Liver (tissue), 9 donors: ENCODE measurements around the gene MTA2. TPM values are rescaled to one million over a fixed set of nuclear protein-coding genes. Genes with fewer than 3 reads are reported as not detected.

Experiments used
- DNase-seq: peaks from one replicate; pipeline ENCODE4 v3.0.0-alpha.2; 2017; ENCODE audit warnings: low spot score
- H3K27ac ChIP-seq, 2 donors: one replicate each; pipeline ENCODE4 v1.7.0; 2013; ENCODE audit warnings: inconsistent platforms in 2 of 2, low read length in 2 of 2, control low read depth in 1 of 2, low read depth in 1 of 2, mild to moderate bottlenecking in 1 of 2
- H3K27me3 ChIP-seq, 4 donors: one replicate each; pipeline versions ENCODE4 v1.6.1 to v1.7.0; 2013; ENCODE audit warnings: low read length in 3 of 4, inconsistent platforms in 1 of 4, mild to moderate bottlenecking in 1 of 4, moderate library complexity in 1 of 4; ENCODE audit not compliant: control insufficient read depth in 4 of 4, insufficient read depth in 4 of 4
- H3K36me3 ChIP-seq, 4 donors: one replicate each; pipeline versions ENCODE4 v1.6.1 to v1.7.0; 2013; ENCODE audit warnings: low read length in 3 of 4, mild to moderate bottlenecking in 3 of 4, low read depth in 1 of 4, moderate library complexity in 1 of 4; ENCODE audit not compliant: control insufficient read depth in 4 of 4, insufficient read depth in 3 of 4
- H3K4me1 ChIP-seq, 4 donors: one replicate each; pipeline versions ENCODE4 v1.6.1 to v1.7.0; 2013; ENCODE audit warnings: low read length in 3 of 4, mild to moderate bottlenecking in 3 of 4, moderate library complexity in 1 of 4; ENCODE audit not compliant: control insufficient read depth in 4 of 4, insufficient read depth in 4 of 4
- H3K4me3 ChIP-seq, 3 donors: one replicate each; pipeline versions ENCODE4 v1.6.1 to v1.7.0; 2013; ENCODE audit warnings: low read length in 3 of 3, control low read depth in 1 of 3, low read depth in 1 of 3, mild to moderate bottlenecking in 1 of 3
- H3K9ac ChIP-seq, 2 donors: one replicate each; pipeline ENCODE4 v1.7.0; 2013; ENCODE audit warnings: low read length in 2 of 2, mild to moderate bottlenecking in 2 of 2, moderate library complexity in 2 of 2, control low read depth in 1 of 2, low read depth in 1 of 2
- H3K9me3 ChIP-seq, 4 donors: one replicate each; pipeline versions ENCODE4 v1.6.1 to v1.7.0; 2013; ENCODE audit warnings: low read length in 3 of 4; ENCODE audit not compliant: control insufficient read depth in 4 of 4
- CTCF ChIP-seq: fragments of 150-350 bp; IDR thresholded peaks from 2 replicates; pipeline ENCODE4 v1.5.1; 2017; ENCODE audit warnings: improper control_type of control experiment, low read depth, low read length; ENCODE audit not compliant: missing input control
- EGR1 ChIP-seq, 2 donors: IDR thresholded peaks; 2 replicates each; pipeline ENCODE4 v1.6.1; 2016 to 2018; ENCODE audit warnings: antibody characterized with exemption in 2 of 2, low read depth in 2 of 2
- FOXA1 ChIP-seq: IDR thresholded peaks from 2 replicates; pipeline ENCODE4 v1.6.1; 2016; ENCODE audit warnings: antibody characterized with exemption
- FOXA2 ChIP-seq: IDR thresholded peaks from 2 replicates; pipeline ENCODE4 v1.6.1; 2016; ENCODE audit warnings: antibody characterized with exemption
- GABPA ChIP-seq, 2 donors: IDR thresholded peaks in 1 of 2; conservative IDR thresholded peaks in 1 of 2; 2 replicates each; pipeline ENCODE4 v1.6.1; 2016; ENCODE audit warnings: antibody characterized with exemption in 2 of 2, mild to moderate bottlenecking in 1 of 2, moderate library complexity in 1 of 2
- HNF4A ChIP-seq, 2 donors: conservative IDR thresholded peaks; 2 replicates each; pipeline ENCODE4 v1.6.1; 2016; ENCODE audit warnings: antibody characterized with exemption in 2 of 2, mild to moderate bottlenecking in 2 of 2
- HNF4G ChIP-seq: IDR thresholded peaks from 2 replicates; pipeline ENCODE4 v1.6.1; 2016; ENCODE audit warnings: antibody characterized with exemption
- JUND ChIP-seq, 2 donors: IDR thresholded peaks; 2 replicates each; pipeline ENCODE4 v1.6.1; 2016; ENCODE audit warnings: antibody characterized with exemption in 2 of 2
- NR2F2 ChIP-seq: IDR thresholded peaks from 2 replicates; pipeline ENCODE4 v1.6.1; 2016; ENCODE audit warnings: antibody characterized with exemption
- RAD21 ChIP-seq, 2 donors: IDR thresholded peaks; 2 replicates each; pipeline ENCODE4 v1.6.1; 2016; ENCODE audit warnings: antibody characterized with exemption in 2 of 2, mild to moderate bottlenecking in 2 of 2
- REST ChIP-seq: IDR thresholded peaks from 2 replicates; pipeline ENCODE4 v1.6.1; 2016; ENCODE audit warnings: antibody characterized with exemption, mild to moderate bottlenecking
- RXRA ChIP-seq, 2 donors: IDR thresholded peaks; 2 replicates each; pipeline ENCODE4 v1.6.1; 2017 to 2018; ENCODE audit warnings: antibody characterized with exemption in 2 of 2, mild to moderate bottlenecking in 1 of 2
- SP1 ChIP-seq: IDR thresholded peaks from 2 replicates; pipeline ENCODE4 v1.6.1; 2018; ENCODE audit warnings: antibody characterized with exemption, mild to moderate bottlenecking
- TAF1 ChIP-seq: conservative IDR thresholded peaks from 2 replicates; pipeline ENCODE4 v1.6.1; 2016; ENCODE audit warnings: antibody characterized with exemption, mild to moderate bottlenecking
- YY1 ChIP-seq: IDR thresholded peaks from 2 replicates; pipeline ENCODE4 v1.6.1; 2016; ENCODE audit warnings: antibody characterized with exemption, mild to moderate bottlenecking
- ZBTB33 ChIP-seq: IDR thresholded peaks from 2 replicates; pipeline ENCODE4 v1.6.1; 2016; ENCODE audit warnings: antibody characterized with exemption
- WGBS: extraction: QIAGEN DNeasy Blood & Tissue Kit; methylation state at CpG from one replicate; pipeline ENCODE4 v1.1.7; 2013; 5-methylcytosine and 5-hydroxymethylcytosine counted together
- polyA plus RNA-seq, 2 donors: library from polyadenylated mRNA; stranded (reverse) in 1 of 2; unstranded in 1 of 2; fragments of 200-250 nt in 1 of 2; fragments of >200 nt in 1 of 2; fragmentation: Nextera tagmentation in 1 of 2; extraction: Ambion mirVana in 1 of 2; gene quantifications; one replicate each; pipeline versions ENCODE4 v1.2.1 to v1.2.3, GENCODE V29; 2013 to 2015
- total RNA-seq, 2 donors: library from RNA; depleted of rRNA; stranded (reverse); fragments of >200 nt; gene quantifications; one replicate each; pipeline ENCODE4 v1.2.3, GENCODE V29; 2014
- TF ChIP-seq, protein P1 (sequence below): IDR thresholded peaks from 2 replicates; pipeline ENCODE4 v1.6.1; 2016; ENCODE audit warnings: antibody characterized with exemption
- TF ChIP-seq, protein P2 (sequence below): IDR thresholded peaks from 2 replicates; pipeline ENCODE4 v1.6.1; 2016; ENCODE audit warnings: antibody characterized with exemption
- donor health status: healthy.
- donor health status: healthy.
- donor health status: healthy.
- donor health status: healthy.
- donor health status: healthy.

MTA2 gene
- total and polyA plus RNA-seq, 4 donors, result 4.4 to 55.3 (median 32.3) TPM

DNA sequence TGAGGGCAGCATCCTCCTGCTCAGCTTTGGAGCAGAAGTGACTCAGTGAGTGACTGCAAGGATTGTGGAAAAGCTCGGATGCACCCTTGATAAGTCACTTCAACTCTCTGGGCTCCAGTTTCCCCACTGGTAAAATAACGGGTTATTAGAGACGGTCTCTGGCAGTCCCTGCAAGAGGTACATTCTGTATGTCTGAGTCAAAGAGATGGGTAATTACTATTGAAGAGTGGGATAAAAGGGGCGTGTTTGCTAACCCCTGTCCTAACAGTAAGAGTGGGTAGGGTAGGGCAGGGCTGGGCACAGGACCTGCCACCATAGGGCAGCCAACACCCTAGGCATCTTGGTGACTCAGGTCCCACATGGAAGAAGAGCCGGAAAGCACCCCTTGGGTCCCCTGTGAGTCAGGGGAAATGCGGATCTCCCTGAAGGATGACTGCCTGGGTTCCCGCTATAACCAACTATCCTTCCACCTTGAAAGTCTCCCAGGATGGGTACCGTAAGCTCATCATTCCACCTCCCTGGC, 47.8 kb downstream of the MTA2 start:
- TF ChIP-seq NR2F2, result no peak
- TF ChIP-seq TAF1, result no peak
- no peak for TF ChIP-seq SP1
- no peak for TF ChIP-seq FOXA2
- no peak overlapping the region for H3K4me3 ChIP-seq
- no peaks in the 10 kb centered on the region for H3K9me3 ChIP-seq
- H3K27me3 ChIP-seq, result no peaks in the 10 kb centered on the region
- H3K9ac ChIP-seq, result no peak overlapping the region
- peak overlapping the region; percentile 83 to 84 for H3K27ac ChIP-seq
- 86% methylated on average over 8 of the region's 8 CpGs for WGBS
- H3K36me3 ChIP-seq, result peaks cover 1 to 7% (median 3%) of the 10 kb centered on the region in 4 donors
- peaks cover 9 to 62% (median 44%) of the 10 kb centered on the region in 4 donors for H3K4me1 ChIP-seq
- DNase-seq, result no peak

DNA sequence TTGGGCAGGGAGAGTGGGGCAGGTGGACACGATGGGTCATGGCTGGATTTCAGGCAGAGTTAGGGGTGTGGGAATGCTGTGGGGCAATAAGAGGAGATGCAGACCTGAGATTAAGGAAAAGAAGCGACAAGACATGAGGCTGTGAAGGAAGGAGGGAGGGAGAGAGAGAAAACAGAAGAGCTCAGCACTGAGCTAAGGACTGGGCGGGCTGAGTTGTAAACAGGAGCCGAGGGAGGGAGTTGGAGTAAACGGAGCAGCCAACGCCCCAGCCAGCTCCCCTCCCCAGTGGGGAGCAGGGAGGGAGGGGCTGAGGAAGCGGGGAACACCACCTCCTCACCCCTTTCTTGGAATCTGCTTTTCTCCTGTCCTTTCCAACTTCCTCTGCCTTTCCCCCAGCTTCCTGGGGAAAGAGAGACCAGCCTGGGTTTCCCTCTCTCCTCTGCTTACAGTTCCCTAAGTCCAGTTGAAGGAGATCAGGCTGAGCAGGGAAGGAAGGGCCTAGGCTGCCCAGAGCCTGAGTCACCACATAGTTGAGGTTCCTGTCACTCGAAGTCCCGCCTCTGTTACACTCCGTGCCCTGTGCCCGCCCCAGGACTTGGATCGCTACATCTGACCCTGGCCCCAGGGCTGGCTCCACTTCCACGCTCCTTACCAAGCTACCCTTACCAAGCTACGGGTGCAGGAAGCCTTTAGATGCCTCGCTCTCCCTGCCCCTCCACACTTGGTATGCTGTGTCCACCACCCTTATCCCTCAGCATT, 48.4 kb downstream of the MTA2 start:
- peak; percentile 58 for DNase-seq

More for the DNA sequence above, 48.4 kb downstream of the MTA2 start:
- H3K36me3 ChIP-seq, result peaks cover 0 to 4% (median 0%) of the 10 kb centered on the region in 4 donors
- WGBS, result 20% methylated on average over 15 of the region's 15 CpGs
- no peak overlapping the region for H3K4me3 ChIP-seq
- peak overlapping the region; percentile 47 to 68 for H3K9ac ChIP-seq
- no peaks in the 10 kb centered on the region for H3K27me3 ChIP-seq
- no peaks in the 10 kb centered on the region for H3K9me3 ChIP-seq
- peak overlapping the region; percentile 83 to 84 for H3K27ac ChIP-seq
- H3K4me1 ChIP-seq, result peaks cover 11 to 68% (median 50%) of the 10 kb centered on the region in 4 donors
- TF ChIP-seq HNF4G (no peak), EGR1 (IDR thresholded peaks at IDR 0.05; ENCODE audit: low read depth in 2 of 2) (no peak), JUND (IDR thresholded peaks at IDR 0.05) (peak; percentile 76 to 83), CTCF (no peak), HNF4A (conservative IDR thresholded peaks at IDR 0.05) (peak in 1 of 2 donors; percentile 60), YY1 (peak; percentile 5), RAD21 (IDR thresholded peaks at IDR 0.05) (peak in 1 of 2 donors; percentile 7), NR2F2 (peak; percentile 56), SP1 (peak; percentile 46), GABPA (IDR thresholded peaks at IDR 0.05 in 1 of 2, conservative IDR thresholded peaks at IDR 0.05 in 1 of 2) (peak in 1 of 2 donors; percentile 18), FOXA2 (peak; percentile 16), FOXA1 (no peak), TAF1 (no peak), REST (peak; percentile 58), ZBTB33 (no peak), RXRA (IDR thresholded peaks at IDR 0.05) (peak in 1 of 2 donors; percentile 49)
- TF ChIP-seq, protein P1, sequence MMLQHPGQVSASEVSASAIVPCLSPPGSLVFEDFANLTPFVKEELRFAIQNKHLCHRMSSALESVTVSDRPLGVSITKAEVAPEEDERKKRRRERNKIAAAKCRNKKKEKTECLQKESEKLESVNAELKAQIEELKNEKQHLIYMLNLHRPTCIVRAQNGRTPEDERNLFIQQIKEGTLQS, result no peak
- TF ChIP-seq, protein P2, sequence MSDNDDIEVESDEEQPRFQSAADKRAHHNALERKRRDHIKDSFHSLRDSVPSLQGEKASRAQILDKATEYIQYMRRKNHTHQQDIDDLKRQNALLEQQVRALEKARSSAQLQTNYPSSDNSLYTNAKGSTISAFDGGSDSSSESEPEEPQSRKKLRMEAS, result no peak
